Measurements from ENCODE around the gene ANXA1. TPM values are rescaled to one million over a fixed set of nuclear protein-coding genes. Genes with fewer than 3 reads are reported as not detected.
A peak's percentile ranks its signal among the peaks of the same experiment; 100 is the strongest.

ANXA1 gene
- total and polyA plus RNA-seq, 5 donors, result 46.7 to 139 (median 94.3) TPM

GRCh38 chr9:73170185-73170957 lies 18.7 kb downstream of the ANXA1 start:
- DNase-seq (no peak), ATAC-seq (no peak)
- H3K4me3 ChIP-seq (ENCODE audit: low read length), result no peak overlapping the region
- H3K27me3 ChIP-seq (ENCODE audit: control insufficient read depth, insufficient read depth), result no peaks in the 10 kb centered on the region
- no peak overlapping the region for H3K27ac ChIP-seq (ENCODE audit: low read length)
- intact Hi-C loops (cut with DNase I), result loop anchor here in 1 of 4 donors (10.0 kb wide), 1 partner anchor 46 kb away; no protein-coding TSS in a partner anchor
- 95% methylated on average over 3 of the region's 3 CpGs for WGBS
- no peaks in the 10 kb centered on the region for H3K9me3 ChIP-seq (ENCODE audit: control insufficient read depth, low read length)
- H3K4me1 ChIP-seq (ENCODE audit: control insufficient read depth, insufficient read depth, low read length), result no peaks in the 10 kb centered on the region

DNA sequence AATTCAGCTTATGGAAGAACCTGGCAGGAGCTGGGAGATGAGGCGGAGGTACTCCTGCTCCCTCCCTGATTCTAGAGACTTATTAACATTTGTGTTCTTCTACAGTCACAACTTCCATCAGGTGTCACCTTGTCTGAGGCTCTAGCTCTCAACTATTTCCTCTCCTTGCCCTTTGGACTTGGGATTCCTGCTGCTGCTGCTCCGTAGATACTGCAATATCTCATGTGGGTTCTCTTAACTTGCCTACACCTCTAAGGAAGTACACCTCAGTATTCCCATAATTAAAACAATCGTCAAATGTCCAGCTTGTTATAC lies 21.2 kb downstream of the ANXA1 start:
- no peak for ATAC-seq
- Histone ChIP-seq H3K4me1 (ENCODE audit: control insufficient read depth, insufficient read depth, low read length) (no peaks in the 10 kb centered on the region), H3K9me3 (ENCODE audit: control insufficient read depth, low read length) (no peaks in the 10 kb centered on the region), H3K27ac (ENCODE audit: low read length) (no peak overlapping the region), H3K4me3 (ENCODE audit: low read length) (no peak overlapping the region), H3K27me3 (ENCODE audit: control insufficient read depth, insufficient read depth) (no peaks in the 10 kb centered on the region)
- intact Hi-C loops (cut with DNase I), result loop anchor here in 1 of 4 donors (10.0 kb wide), 1 partner anchor 48 kb away; no protein-coding TSS in a partner anchor
- no peak for DNase-seq
- 70% methylated on average over 3 of the region's 3 CpGs for WGBS

GRCh38 chr9:73173557-73174329 lies 22.1 kb downstream of the ANXA1 start:
- DNase-seq, result no peak
- intact Hi-C loops (cut with DNase I), result loop anchor here in 1 of 4 donors (10.0 kb wide), 1 partner anchor 49 kb away; no protein-coding TSS in a partner anchor
- ATAC-seq, result no peak
- H3K4me1 ChIP-seq (ENCODE audit: control insufficient read depth, insufficient read depth, low read length), result no peaks in the 10 kb centered on the region
- no peaks in the 10 kb centered on the region for H3K9me3 ChIP-seq (ENCODE audit: control insufficient read depth, low read length)
- 85% methylated on average over 3 of the region's 3 CpGs for WGBS
- H3K27me3 ChIP-seq (ENCODE audit: control insufficient read depth, insufficient read depth), result no peaks in the 10 kb centered on the region
- no peak overlapping the region for H3K27ac ChIP-seq (ENCODE audit: low read length)
- H3K4me3 ChIP-seq (ENCODE audit: low read length), result no peak overlapping the region

DNA sequence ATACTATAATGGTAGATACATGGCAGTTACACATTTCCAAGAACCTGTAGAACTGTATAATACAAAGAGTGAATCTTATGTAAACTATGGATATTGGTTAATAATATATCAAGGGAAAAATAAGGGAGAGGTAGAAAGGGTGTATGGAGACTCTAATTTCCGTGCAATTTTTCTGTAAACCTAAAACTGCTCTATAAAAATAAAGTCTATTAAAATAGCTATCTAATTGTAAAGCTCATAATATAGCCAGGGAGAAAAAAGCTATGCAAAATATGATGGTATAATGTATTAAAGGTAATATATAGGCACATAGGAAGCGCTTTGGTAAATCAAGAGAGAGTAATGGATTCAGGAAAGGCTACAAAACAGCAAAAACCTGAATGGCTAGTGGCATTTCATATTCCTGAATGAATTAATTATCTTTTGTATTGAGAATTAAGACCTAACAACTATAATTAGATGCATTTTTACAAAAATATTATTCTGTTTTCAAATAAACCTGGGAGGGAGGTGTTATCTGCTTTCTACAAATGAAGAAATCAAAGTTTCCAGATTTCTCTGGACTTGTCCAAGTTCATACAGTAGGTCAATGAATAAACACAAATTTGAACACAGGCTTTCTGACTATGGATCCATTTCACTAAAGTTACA lies 22.8 kb downstream of the ANXA1 start:
- DNase-seq, result no peak
- Histone ChIP-seq H3K4me1 (ENCODE audit: control insufficient read depth, insufficient read depth, low read length) (no peaks in the 10 kb centered on the region), H3K27ac (ENCODE audit: low read length) (no peak overlapping the region), H3K4me3 (ENCODE audit: low read length) (no peak overlapping the region), H3K9me3 (ENCODE audit: control insufficient read depth, low read length) (no peaks in the 10 kb centered on the region), H3K27me3 (ENCODE audit: control insufficient read depth, insufficient read depth) (no peaks in the 10 kb centered on the region)
- intact Hi-C loops (cut with DNase I), result loop anchor here in 1 of 4 donors (10.0 kb wide), 1 partner anchor 50 kb away; no protein-coding TSS in a partner anchor
- ATAC-seq, result no peak
- WGBS, result 94% methylated on average over 2 of the region's 2 CpGs

DNA sequence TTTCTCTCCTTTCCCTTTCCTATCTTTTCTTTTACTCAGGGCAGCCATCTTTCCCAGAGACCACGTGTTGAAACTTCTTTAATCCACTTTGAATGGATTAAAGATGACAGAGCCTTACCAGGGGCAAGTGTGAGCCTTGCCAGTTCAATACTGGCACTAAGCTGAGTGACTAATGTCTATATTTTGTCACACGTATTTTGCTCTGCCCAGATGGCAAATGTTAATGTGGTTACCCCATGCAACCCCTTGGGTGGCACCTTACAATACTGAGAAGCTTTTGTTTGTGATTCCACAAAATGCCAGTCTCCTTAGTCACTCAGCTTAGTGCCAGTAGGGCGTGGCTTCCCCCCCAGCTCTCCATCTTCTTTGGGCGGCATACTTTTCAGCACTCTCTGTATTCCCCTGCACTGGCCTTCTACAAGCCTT lies 24.8 kb downstream of the ANXA1 start:
- no peak overlapping the region for H3K27ac ChIP-seq (ENCODE audit: low read length)
- no peaks in the 10 kb centered on the region for H3K27me3 ChIP-seq (ENCODE audit: control insufficient read depth, insufficient read depth)
- no peak overlapping the region for H3K4me3 ChIP-seq (ENCODE audit: low read length)
- H3K9me3 ChIP-seq (ENCODE audit: control insufficient read depth, low read length), result no peaks in the 10 kb centered on the region
- no peaks in the 10 kb centered on the region for H3K4me1 ChIP-seq (ENCODE audit: control insufficient read depth, insufficient read depth, low read length)
- peak in 1 of 2 donors; percentile 40 for ATAC-seq
- no peak for DNase-seq
- 79% methylated on average over 4 of the region's 4 CpGs for WGBS
- intact Hi-C loops (cut with DNase I), result loop anchor here in 1 of 4 donors (10.0 kb wide), 1 partner anchor 52 kb away; no protein-coding TSS in a partner anchor

DNA sequence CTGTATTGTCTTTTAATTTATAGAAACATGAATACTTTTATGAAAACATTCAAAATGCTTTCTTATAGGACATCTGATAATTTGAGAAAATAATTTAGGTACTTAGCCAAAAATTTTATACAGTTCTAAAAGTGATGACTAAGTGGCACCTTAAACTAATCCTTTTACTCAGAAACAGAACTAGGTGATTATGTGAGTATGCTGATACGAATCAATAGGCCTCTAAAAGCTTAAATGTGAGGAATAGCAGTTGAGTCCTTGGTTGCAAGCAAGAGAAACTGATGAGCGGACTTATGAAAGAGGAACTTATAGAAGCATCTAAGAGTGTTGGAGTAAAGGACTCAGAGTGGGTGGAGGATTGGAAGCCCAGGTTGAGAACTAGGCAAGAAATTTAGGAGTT lies 26.4 kb downstream of the ANXA1 start:
- ATAC-seq (no peak), DNase-seq (no peak)
- H3K9me3 ChIP-seq (ENCODE audit: control insufficient read depth, low read length), result no peaks in the 10 kb centered on the region
- WGBS, result 93% methylated on average over 2 of the region's 2 CpGs
- no peak overlapping the region for H3K4me3 ChIP-seq (ENCODE audit: low read length)
- no peaks in the 10 kb centered on the region for H3K4me1 ChIP-seq (ENCODE audit: control insufficient read depth, insufficient read depth, low read length)
- no peaks in the 10 kb centered on the region for H3K27me3 ChIP-seq (ENCODE audit: control insufficient read depth, insufficient read depth)
- no peak overlapping the region for H3K27ac ChIP-seq (ENCODE audit: low read length)
- intact Hi-C loops (cut with DNase I), result loop anchor here in 1 of 4 donors (10.0 kb wide), 1 partner anchor 53 kb away; no protein-coding TSS in a partner anchor

GRCh38 chr9:73179589-73179988 lies 27.9 kb downstream of the ANXA1 start:
- no peak overlapping the region for H3K4me3 ChIP-seq (ENCODE audit: low read length)
- 59% methylated on average over 3 of the region's 3 CpGs for WGBS
- DNase-seq (no peak), ATAC-seq (no peak)
- H3K4me1 ChIP-seq (ENCODE audit: control insufficient read depth, insufficient read depth, low read length), result no peaks in the 10 kb centered on the region
- H3K27ac ChIP-seq (ENCODE audit: low read length), result no peak overlapping the region
- no peaks in the 10 kb centered on the region for H3K9me3 ChIP-seq (ENCODE audit: control insufficient read depth, low read length)
- H3K27me3 ChIP-seq (ENCODE audit: control insufficient read depth, insufficient read depth), result no peaks in the 10 kb centered on the region
- intact Hi-C loops (cut with DNase I), result loop anchor here in 1 of 4 donors (10.0 kb wide), 1 partner anchor 55 kb away; no protein-coding TSS in a partner anchor

- no peak for DNase-seq
- intact Hi-C loops (cut with DNase I), result loop anchor here in 3 of 4 donors (5.0 kb wide), 1 partner anchor 73 kb away; no protein-coding TSS in a partner anchor
- no peak overlapping the region for H3K4me3 ChIP-seq (ENCODE audit: low read length)
- H3K27ac ChIP-seq (ENCODE audit: low read length), result no peak overlapping the region
- 34% methylated on average over 1 of the region's 1 CpG for WGBS
- no peaks in the 10 kb centered on the region for H3K9me3 ChIP-seq (ENCODE audit: control insufficient read depth, low read length)
- H3K4me1 ChIP-seq (ENCODE audit: control insufficient read depth, insufficient read depth, low read length), result no peaks in the 10 kb centered on the region
- ATAC-seq, result peak in 1 of 2 donors; percentile 33
- H3K27me3 ChIP-seq (ENCODE audit: control insufficient read depth, insufficient read depth), result no peaks in the 10 kb centered on the region
Observed at GRCh38 chr9:73180403-73180802, 28.7 kb downstream of the ANXA1 start.

GRCh38 chr9:73182928-73183327 lies 31.3 kb downstream of the ANXA1 start:
- Histone ChIP-seq H3K4me1 (ENCODE audit: control insufficient read depth, insufficient read depth, low read length) (no peaks in the 10 kb centered on the region), H3K9me3 (ENCODE audit: control insufficient read depth, low read length) (no peaks in the 10 kb centered on the region), H3K27me3 (ENCODE audit: control insufficient read depth, insufficient read depth) (no peaks in the 10 kb centered on the region), H3K27ac (ENCODE audit: low read length) (no peak overlapping the region), H3K4me3 (ENCODE audit: low read length) (no peak overlapping the region)
- no peak for DNase-seq
- intact Hi-C loops (cut with DNase I), result loop anchor here in 3 of 4 donors (5.0 kb wide), 1 partner anchor 76 kb away; no protein-coding TSS in a partner anchor
- WGBS, result 70% methylated on average over 1 of the region's 1 CpG
- no peak for ATAC-seq

- Histone ChIP-seq H3K27ac (ENCODE audit: low read length) (no peak overlapping the region), H3K9me3 (ENCODE audit: control insufficient read depth, low read length) (no peaks in the 10 kb centered on the region), H3K27me3 (ENCODE audit: control insufficient read depth, insufficient read depth) (no peaks in the 10 kb centered on the region), H3K4me3 (ENCODE audit: low read length) (no peak overlapping the region), H3K4me1 (ENCODE audit: control insufficient read depth, insufficient read depth, low read length) (no peaks in the 10 kb centered on the region)
- ATAC-seq (no peak), DNase-seq (no peak)
- intact Hi-C loops (cut with DNase I), result loop anchor here in 3 of 4 donors (5.0 kb wide), 1 partner anchor 76 kb away; no protein-coding TSS in a partner anchor
Observed at GRCh38 chr9:73183428-73183827, 31.8 kb downstream of the ANXA1 start.

Measured in right cardiac atrium (tissue), 5 donors.